ENCODE measurements around the gene TMEM132A. TPM values are rescaled to one million over a fixed set of nuclear protein-coding genes. Genes with fewer than 3 reads are reported as not detected.
A peak's percentile ranks its signal among the peaks of the same experiment; 100 is the strongest.

The TMEM132A gene
- total RNA-seq, 1 donor from 2014 or later: 6.3 TPM

DNA sequence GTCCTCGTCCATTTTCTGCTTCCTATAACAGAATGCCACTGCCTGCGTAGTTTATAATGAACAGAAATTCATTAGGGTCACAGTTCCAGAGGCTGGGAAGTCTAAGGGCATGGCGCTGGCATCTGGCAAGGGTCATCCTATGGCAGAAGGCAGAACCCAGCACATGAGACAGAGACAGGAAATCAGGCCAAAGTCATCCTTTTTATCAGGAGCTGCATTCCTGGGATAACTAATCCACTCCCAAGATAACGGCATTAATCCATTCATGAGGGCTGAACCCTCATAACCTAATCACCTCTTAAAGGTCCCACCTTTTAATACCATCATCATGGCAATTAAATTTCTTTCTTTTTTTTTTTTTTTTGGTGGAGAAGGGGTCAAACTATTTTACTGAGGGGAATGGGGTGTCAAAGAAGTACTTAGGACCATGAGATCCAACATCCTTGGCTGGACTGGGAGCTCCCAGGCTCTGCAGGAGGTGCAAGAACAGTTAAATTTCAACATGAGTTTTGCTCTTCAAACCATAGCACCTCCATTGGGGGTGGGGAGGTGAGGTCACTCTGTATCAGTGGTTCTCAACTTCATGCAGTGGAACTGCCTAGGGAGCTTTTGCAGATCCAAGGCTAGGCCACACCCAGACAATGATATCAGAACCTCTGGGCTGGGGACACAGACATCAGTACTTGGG is 5.9 kb upstream of the TMEM132A start:
- peak; percentile 5 for DNase-seq (ENCODE audit: missing footprints)
- intact Hi-C loops (cut with DNase I): loop anchor here (5.0 kb wide), 1 partner anchor 34 kb away; the partner anchor contains the start of gene SLC15A3
- no peak for ATAC-seq

GRCh38 chr11:60918939-60919265 is 5.4 kb upstream of the TMEM132A start:
- ATAC-seq (no peak), DNase-seq (ENCODE audit: missing footprints) (no peak)
- intact Hi-C loops (cut with DNase I): loop anchor here (5.0 kb wide), 1 partner anchor 33 kb away; the partner anchor contains the start of gene SLC15A3

- intact Hi-C loops (cut with DNase I): loop anchor here (5.0 kb wide), 1 partner anchor 33 kb away; the partner anchor contains the start of gene SLC15A3
Measured at GRCh38 chr11:60919320-60919719, 4.9 kb upstream of the TMEM132A start.

GRCh38 chr11:60919956-60920355 is 4.3 kb upstream of the TMEM132A start:
- DNase-seq (ENCODE audit: missing footprints) (no peak), ATAC-seq (no peak)
- intact Hi-C loops (cut with DNase I): loop anchor here (5.0 kb wide), 2 partner anchors 32 to 207 kb away; partner anchors contain the start of gene SLC15A3

More at GRCh38 chr11:60919320-60919719, 4.9 kb upstream of the TMEM132A start:
- ATAC-seq (no peak), DNase-seq (ENCODE audit: missing footprints) (no peak)

- ATAC-seq: no peak
- no peak for DNase-seq (ENCODE audit: missing footprints)
- intact Hi-C loops (cut with DNase I): loop anchor here (5.0 kb wide), 1 partner anchor 206 kb away; no protein-coding TSS in a partner anchor
Measured at GRCh38 chr11:60921259-60921658, 3.0 kb upstream of the TMEM132A start.

DNA sequence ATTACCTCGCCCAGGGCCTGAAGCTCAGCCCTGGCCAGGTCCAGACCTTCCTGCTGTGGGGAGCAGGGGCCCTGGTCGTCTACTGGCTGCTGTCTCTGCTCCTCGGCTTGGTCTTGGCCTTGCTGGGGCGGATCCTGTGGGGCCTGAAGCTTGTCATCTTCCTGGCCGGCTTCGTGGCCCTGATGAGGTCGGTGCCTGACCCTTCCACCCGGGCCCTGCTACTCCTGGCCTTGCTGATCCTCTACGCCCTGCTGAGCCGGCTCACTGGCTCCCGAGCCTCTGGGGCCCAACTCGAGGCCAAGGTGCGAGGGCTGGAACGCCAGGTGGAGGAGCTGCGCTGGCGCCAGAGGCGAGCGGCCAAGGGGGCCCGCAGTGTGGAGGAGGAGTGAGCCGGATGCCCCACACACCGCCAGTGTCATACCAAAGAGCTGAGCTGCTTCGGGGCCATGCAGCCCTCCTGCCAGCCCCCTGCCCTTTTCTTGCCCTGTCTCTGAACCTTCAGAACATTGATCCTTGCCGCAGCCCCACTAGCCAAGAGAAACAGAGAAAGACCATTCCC is 2.4 kb upstream of the TMEM132A start:
- intact Hi-C loops (cut with DNase I): loop anchor here (5.0 kb wide), 1 partner anchor 205 kb away; no protein-coding TSS in a partner anchor
- ATAC-seq: no peak
- peak; percentile 63 for DNase-seq (ENCODE audit: missing footprints)

DNA sequence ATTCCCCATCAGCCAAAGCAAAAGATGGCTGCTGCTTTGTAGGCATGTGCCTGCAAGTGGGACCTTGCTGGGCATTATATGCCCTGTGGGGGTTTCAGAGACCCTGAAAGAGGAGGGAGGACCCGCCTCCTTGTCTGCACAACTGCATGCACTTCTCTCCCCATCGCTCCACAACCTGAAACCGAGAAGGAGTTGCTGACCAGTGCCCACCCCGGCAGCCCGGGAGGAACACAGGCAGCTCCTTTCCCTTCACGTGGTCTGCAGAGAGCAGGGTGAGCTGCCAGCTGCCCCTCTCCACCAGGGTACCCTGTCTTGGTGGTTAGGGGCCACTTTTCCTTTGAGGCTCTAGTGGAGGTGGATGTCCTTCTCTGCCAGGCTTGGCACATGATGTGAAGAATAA is 1.4 kb upstream of the TMEM132A start:
- DNase-seq (ENCODE audit: missing footprints): no peak
- intact Hi-C loops (cut with DNase I): loop anchor here (5.0 kb wide), 1 partner anchor 204 kb away; no protein-coding TSS in a partner anchor
- no peak for ATAC-seq

DNA sequence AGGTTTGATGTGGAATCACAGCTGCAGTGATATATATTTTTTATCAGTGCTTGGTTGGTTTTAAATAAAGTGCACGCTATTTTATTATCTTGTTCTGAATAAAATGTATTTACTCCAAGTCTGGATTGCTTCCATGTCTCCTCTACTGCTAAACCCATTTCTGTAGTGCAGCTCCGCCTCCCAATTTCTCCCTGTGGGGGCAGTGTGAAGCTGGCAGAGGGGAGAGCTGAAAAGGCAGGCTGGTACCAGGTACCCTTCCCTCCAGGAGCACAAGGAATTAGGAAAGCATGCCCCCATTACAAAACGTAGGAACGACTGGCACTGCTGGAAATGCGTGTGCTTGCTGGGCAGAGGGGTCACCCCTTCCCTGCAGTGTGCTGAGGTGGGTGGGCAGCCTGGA is 934 bp upstream of the TMEM132A start:
- peak; percentile 13 for DNase-seq (ENCODE audit: missing footprints)
- no peak for ATAC-seq
- intact Hi-C loops (cut with DNase I): loop anchor here (5.0 kb wide), 1 partner anchor 204 kb away; no protein-coding TSS in a partner anchor

GRCh38 chr11:60923800-60924109 is 505 bp upstream of the TMEM132A start:
- ATAC-seq (no peak), DNase-seq (ENCODE audit: missing footprints) (peak; percentile 57)
- intact Hi-C loops (cut with DNase I): loop anchor here (5.0 kb wide), 1 partner anchor 204 kb away; no protein-coding TSS in a partner anchor

- intact Hi-C loops (cut with DNase I): loop anchor here (5.0 kb wide), 1 partner anchor 202 kb away; no protein-coding TSS in a partner anchor
- DNase-seq (ENCODE audit: missing footprints): peak; percentile 65
- ATAC-seq: no peak
Measured at GRCh38 chr11:60924906-60925853, 920 bp downstream of the TMEM132A start.

DNA sequence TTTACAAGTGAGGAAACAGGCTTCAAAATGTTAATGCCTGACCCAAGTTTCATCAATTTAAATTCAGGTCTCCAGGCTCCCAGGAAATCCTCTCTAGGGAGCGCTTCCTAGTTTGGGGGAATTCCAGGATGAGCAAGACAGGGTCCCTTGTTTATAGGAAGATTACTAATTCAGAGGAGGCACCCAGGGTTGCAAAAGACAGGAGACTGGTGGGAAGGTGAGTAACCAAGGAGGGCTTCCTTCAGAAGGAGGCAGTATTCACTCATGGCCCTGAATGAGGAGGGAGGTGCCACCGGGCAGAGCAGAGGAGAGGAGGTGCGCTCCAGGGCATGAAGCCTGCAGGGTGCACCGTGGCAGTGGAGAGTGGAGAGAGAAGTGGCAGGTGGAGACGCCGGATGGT is 1.6 kb downstream of the TMEM132A start:
- peak; percentile 0 for DNase-seq (ENCODE audit: missing footprints)
- no peak for ATAC-seq
- intact Hi-C loops (cut with DNase I): no loop called here

GRCh38 chr11:60926500-60926899 is 2.2 kb downstream of the TMEM132A start:
- ATAC-seq (no peak), DNase-seq (ENCODE audit: missing footprints) (peak; percentile 52)
- intact Hi-C loops (cut with DNase I): no loop called here

GRCh38 chr11:60927061-60927592 is 2.9 kb downstream of the TMEM132A start:
- peak; percentile 58 for DNase-seq (ENCODE audit: missing footprints)

DNA sequence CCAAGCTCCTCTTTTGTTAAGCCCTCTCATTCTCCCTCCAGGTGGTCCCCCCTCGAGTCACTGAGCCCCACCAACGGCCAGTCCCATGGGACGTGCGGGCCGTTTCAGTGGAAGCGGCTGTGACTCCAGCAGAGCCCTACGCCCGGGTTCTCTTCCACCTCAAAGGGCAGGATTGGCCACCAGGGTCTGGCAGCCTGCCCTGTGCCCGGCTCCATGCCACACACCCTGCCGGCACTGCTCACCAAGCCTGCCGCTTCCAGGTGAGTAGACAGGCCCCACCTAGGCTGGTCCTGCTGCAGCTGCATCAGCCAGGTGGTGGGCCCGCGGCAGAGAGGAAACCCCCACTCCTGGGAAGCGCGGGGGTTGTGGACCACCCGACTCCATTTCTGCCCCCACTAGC is 3.3 kb downstream of the TMEM132A start:
- intact Hi-C loops (cut with DNase I): no loop called here
- no peak for ATAC-seq
- peak; percentile 54 for DNase-seq (ENCODE audit: missing footprints)

More at GRCh38 chr11:60927061-60927592, 2.9 kb downstream of the TMEM132A start:
- intact Hi-C loops (cut with DNase I): no loop called here
- ATAC-seq: no peak

- intact Hi-C loops (cut with DNase I): no loop called here
- DNase-seq (ENCODE audit: missing footprints): peak; percentile 50
Measured at GRCh38 chr11:60928563-60929001, 4.3 kb downstream of the TMEM132A start.

GRCh38 chr11:60929764-60930163 is 5.5 kb downstream of the TMEM132A start:
- intact Hi-C loops (cut with DNase I): no loop called here
- no peak for ATAC-seq
- DNase-seq (ENCODE audit: missing footprints): peak; percentile 60

More at GRCh38 chr11:60928563-60929001, 4.3 kb downstream of the TMEM132A start:
- no peak for ATAC-seq

DNA sequence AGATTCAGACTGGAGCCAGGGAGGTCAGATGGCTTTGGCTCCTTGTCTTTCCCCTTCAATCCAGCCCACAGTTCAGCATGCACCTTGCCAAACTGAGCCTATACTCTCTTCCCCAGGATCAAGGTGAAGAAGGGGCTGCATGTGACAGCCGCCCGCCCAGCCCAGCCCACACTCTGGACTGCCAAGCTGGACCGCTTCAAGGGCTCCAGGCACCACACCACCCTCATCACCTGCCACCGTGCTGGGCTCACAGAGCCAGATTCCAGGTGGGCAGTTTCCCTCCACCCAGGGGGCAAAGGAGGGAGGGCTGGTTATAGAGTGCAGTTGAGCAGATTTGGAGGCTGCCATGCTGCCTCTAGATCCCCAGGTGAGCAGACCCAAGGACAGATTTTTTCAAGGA is 6.1 kb downstream of the TMEM132A start:
- DNase-seq (ENCODE audit: missing footprints) (peak; percentile 23), ATAC-seq (no peak)
- intact Hi-C loops (cut with DNase I): no loop called here

DNA sequence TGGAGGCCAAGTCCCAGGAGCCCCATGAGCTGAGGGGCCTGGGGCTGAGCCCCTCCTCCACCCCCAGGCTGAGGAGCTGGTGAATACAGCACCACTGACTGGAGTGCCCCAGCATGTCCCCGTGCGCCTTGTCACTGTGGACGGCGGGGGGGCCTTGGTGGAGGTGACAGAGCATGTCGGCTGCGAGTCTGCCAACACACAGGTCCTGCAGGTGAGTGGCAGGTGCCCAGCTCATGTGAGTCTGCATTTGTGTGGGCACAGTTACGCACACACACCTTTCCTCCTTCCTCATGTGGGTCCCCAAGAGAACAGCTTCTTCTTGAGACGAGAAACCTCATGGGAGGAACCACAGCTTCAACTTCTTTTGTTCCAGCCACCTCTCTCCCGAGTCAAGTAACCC is 7.7 kb downstream of the TMEM132A start:
- no peak for ATAC-seq
- intact Hi-C loops (cut with DNase I): no loop called here
- DNase-seq (ENCODE audit: missing footprints): peak; percentile 56
